GM23338 (cell line): ENCODE results near the gene CRELD1. TPM values are rescaled to one million over a fixed set of nuclear protein-coding genes. Genes with fewer than 3 reads are reported as not detected.

Experiments used
- ATAC-seq: fragments of 200-7000 bp; cut with Tn5 transposase; 3 replicates; pipeline ENCODE4 v1.9.1; 2020
- DNase-seq: peaks from one replicate; pipeline ENCODE4 v3.0.0-alpha.2; 2015; ENCODE audit warnings: low spot score
- H2AFZ ChIP-seq: fragments of 200-600 bp; sonication (generic); 2 replicates; pipeline ENCODE4 v1.8.0; 2016; ENCODE audit warnings: antibody characterized with exemption, mild to moderate bottlenecking, moderate library complexity
- H3F3A ChIP-seq: fragments of 200-600 bp; sonication (generic); replicated peaks from 2 replicates; pipeline ENCODE4 v1.8.0; 2017; ENCODE audit warnings: antibody characterized with exemption, mixed run types, low read depth
- H3K27ac ChIP-seq: fragments of 200-600 bp; sonication (generic); 2 replicates; pipeline ENCODE4 v1.6.1; 2016; ENCODE audit warnings: low read depth
- H3K27me3 ChIP-seq: fragments of 200-600 bp; sonication (generic); 2 replicates; pipeline ENCODE4 v1.8.0; 2016; ENCODE audit warnings: mild to moderate bottlenecking, mixed run types, moderate library complexity; ENCODE audit not compliant: insufficient read depth
- H3K36me3 ChIP-seq: fragments of 200-600 bp; sonication (generic); 2 replicates; pipeline ENCODE4 v1.8.0; 2016; ENCODE audit warnings: mild to moderate bottlenecking; ENCODE audit not compliant: insufficient read depth
- H3K4me1 ChIP-seq: fragments of 200-600 bp; sonication (generic); 2 replicates; pipeline ENCODE4 v1.8.0; 2016; ENCODE audit warnings: mild to moderate bottlenecking, moderate library complexity; ENCODE audit not compliant: insufficient read depth
- H3K4me2 ChIP-seq: fragments of 200-600 bp; sonication (generic); 2 replicates; pipeline ENCODE4 v1.7.1; 2017; ENCODE audit warnings: mixed run types
- H3K4me3 ChIP-seq: fragments of 200-600 bp; sonication (generic); 2 replicates; pipeline ENCODE4 v1.6.1; 2016; ENCODE audit warnings: mixed run types
- H3K79me2 ChIP-seq: fragments of 200-600 bp; sonication (generic); replicated peaks from 2 replicates; pipeline ENCODE4 v1.8.0; 2017; ENCODE audit warnings: mild to moderate bottlenecking; ENCODE audit not compliant: insufficient read depth
- H3K9me2 ChIP-seq: fragments of 200-600 bp; sonication (generic); 2 replicates; pipeline ENCODE4 v1.8.0; 2017; ENCODE audit not compliant: insufficient read depth
- H4K20me1 ChIP-seq: fragments of 200-600 bp; sonication (generic); replicated peaks from 2 replicates; pipeline ENCODE4 v1.8.0; 2017; ENCODE audit warnings: mild to moderate bottlenecking; ENCODE audit not compliant: insufficient read depth
- H3K27ac Mint-ChIP-seq: 2 replicates; pipeline ENCODE4 v1.8.0; 2020; ENCODE audit warnings: inconsistent platforms, mild to moderate bottlenecking, moderate library complexity, mixed read lengths
- H3K27me3 Mint-ChIP-seq: 3 replicates; pipeline ENCODE4 v1.8.0; 2022; ENCODE audit warnings: low read depth, mild to moderate bottlenecking, moderate library complexity, mixed read lengths, inconsistent platforms; ENCODE audit not compliant: insufficient read depth, poor library complexity
- H3K36me3 Mint-ChIP-seq: 3 replicates; pipeline ENCODE4 v1.8.0; 2021; ENCODE audit warnings: low read depth, mild to moderate bottlenecking, inconsistent platforms, moderate library complexity, mixed read lengths
- H3K4me1 Mint-ChIP-seq: 3 replicates; pipeline ENCODE4 v1.8.0; 2020; ENCODE audit warnings: mild to moderate bottlenecking, inconsistent platforms, mixed read lengths
- H3K4me3 Mint-ChIP-seq: 3 replicates; pipeline ENCODE4 v1.8.0; 2021; ENCODE audit warnings: moderate library complexity, mild to moderate bottlenecking, inconsistent platforms, mixed read lengths
- H3K9me3 Mint-ChIP-seq: 3 replicates; pipeline ENCODE4 v1.8.0; 2020; ENCODE audit warnings: moderate library complexity, mild to moderate bottlenecking, inconsistent platforms, mixed read lengths
- ETS1 ChIP-seq: IDR thresholded peaks from 2 replicates; pipeline ENCODE4 v1.6.1; 2016; ENCODE audit warnings: antibody characterized with exemption
- POLR2AphosphoS5 ChIP-seq: IDR thresholded peaks from 2 replicates; pipeline ENCODE4 v1.6.1; 2016; ENCODE audit warnings: antibody characterized with exemption, low read depth
- ZNF462 ChIP-seq: fragments of 250-450 bp; sonication (Bioruptor Pico); IDR thresholded peaks from 2 replicates; pipeline ENCODE4 v1.5.0; 2020; ENCODE audit warnings: mild to moderate bottlenecking, moderate library complexity
- polyA plus RNA-seq: library from polyadenylated mRNA; unstranded; fragments of >200 nt; fragmentation: Nextera tagmentation; extraction: Ambion mirVana; gene quantifications from 2 replicates; pipeline ENCODE4 v1.2.1, GENCODE V29; 2016
- total RNA-seq: library from RNA; depleted of rRNA; stranded (reverse); fragments of >200 nt; shearing (Covaris generic); gene quantifications from 2 replicates; pipeline ENCODE4 v1.2.3, GENCODE V29; 2014

The CRELD1 gene
- total and polyA plus RNA-seq, 2 experiments from 2014 or later: 11.5 to 13.1 TPM

GRCh38 chr3:9951962-9952805, 18.6 kb downstream of the CRELD1 start, which contains the start of gene PRRT3:
Gene PRRT3, minus strand, starts transcription at chr3:9952408. Its CDS starts 2,293 bp downstream, at chr3:9950115.
- Histone ChIP-seq H2AFZ (peak within 1 kb of the TSS; percentile 80), H3K4me3 (peak within 1 kb of the TSS; percentile 88), H3K27me3 (peaks cover 13% of the 10 kb centered on the region; the same call in 1 of the 2 replicates), H3K36me3 (no peaks in the 10 kb centered on the region), H3F3A (peaks cover 4% of the 10 kb centered on the region; the same call in 1 of the 2 replicates), H3K27ac (no peak within 1 kb of the TSS), H3K79me2 (no peaks in the 10 kb centered on the region), H3K4me2 (peak within 1 kb of the TSS; percentile 88), H3K4me1 (peaks cover 21% of the 10 kb centered on the region), H3K9me2 (no peaks in the 10 kb centered on the region), H4K20me1 (no peaks in the 10 kb centered on the region; the same call in 1 of the 2 replicates)
- no peak for TF ChIP-seq ZNF462 (CRISPR knock-in tag)
- peak; percentile 40; the same call in 1 of the 2 replicates for TF ChIP-seq ETS1
- TF ChIP-seq POLR2AphosphoS5: peak; percentile 84
- peaks cover 32% of the 10 kb centered on the region for H3K4me1 Mint-ChIP-seq
- H3K4me3 Mint-ChIP-seq: peak within 1 kb of the TSS; percentile 78
- peaks cover 8% of the 10 kb centered on the region; the same call in 1 of the 3 replicates for H3K36me3 Mint-ChIP-seq
- no peaks in the 10 kb centered on the region for H3K9me3 Mint-ChIP-seq
- ATAC-seq (peak; percentile 75), DNase-seq (peak; percentile 88)
- no peak within 1 kb of the TSS for H3K27ac Mint-ChIP-seq
- peaks cover 11% of the 10 kb centered on the region for H3K27me3 Mint-ChIP-seq
